Measurements from ENCODE around the gene MMP20.

The MMP20 gene

GRCh38 chr11:102623128-102623527 lies 2.0 kb downstream of the MMP20 start:
- H3K4me1 ChIP-seq (ENCODE audit: control extremely low read depth in 1 of 4, control insufficient read depth in 4 of 4, insufficient read depth in 4 of 4, low read length in 3 of 4), result peaks cover 0 to 2% (median 0%) of the 10 kb centered on the region in 4 experiments
- H3K4me3 ChIP-seq (ENCODE audit: control insufficient read depth in 1 of 7, extremely low read depth in 1 of 7, insufficient read depth in 4 of 7, low read depth in 2 of 7, low read length in 6 of 7), result no peak overlapping the region
- CTCF ChIA-PET, result interaction anchor here (0.9 kb wide), 1 partner anchor 256 kb away, joined by 4 read pairs; no protein-coding TSS in a partner anchor
- no peaks in the 10 kb centered on the region for H3K27me3 ChIP-seq (replicated peaks in 2 of 5; ENCODE audit: control insufficient read depth in 4 of 5, insufficient read depth in 5 of 5, low read length in 4 of 5)
- H3K9me3 ChIP-seq (ENCODE audit: control extremely low read depth in 1 of 5, control insufficient read depth in 4 of 5, insufficient read depth in 2 of 5, low read depth in 1 of 5, low read length in 4 of 5), result no peaks in the 10 kb centered on the region
- no peak overlapping the region for H3K27ac ChIP-seq (ENCODE audit: insufficient read depth in 1 of 2, low read depth in 1 of 2, low read length in 2 of 2, poor library complexity in 1 of 2, severe bottlenecking in 2 of 2)
- no peaks in the 10 kb centered on the region for H3K36me3 ChIP-seq (ENCODE audit: control insufficient read depth in 4 of 4, insufficient read depth in 4 of 4, low read length in 3 of 4)
- no peak for DNase-seq
- POLR2A ChIA-PET, result interaction anchor here (0.7 kb wide), 1 partner anchor 10 kb away, joined by 3 read pairs; no protein-coding TSS in a partner anchor
- 90% methylated on average over 4 of the region's 5 CpGs for WGBS (ENCODE audit: insufficient coverage)

DNA sequence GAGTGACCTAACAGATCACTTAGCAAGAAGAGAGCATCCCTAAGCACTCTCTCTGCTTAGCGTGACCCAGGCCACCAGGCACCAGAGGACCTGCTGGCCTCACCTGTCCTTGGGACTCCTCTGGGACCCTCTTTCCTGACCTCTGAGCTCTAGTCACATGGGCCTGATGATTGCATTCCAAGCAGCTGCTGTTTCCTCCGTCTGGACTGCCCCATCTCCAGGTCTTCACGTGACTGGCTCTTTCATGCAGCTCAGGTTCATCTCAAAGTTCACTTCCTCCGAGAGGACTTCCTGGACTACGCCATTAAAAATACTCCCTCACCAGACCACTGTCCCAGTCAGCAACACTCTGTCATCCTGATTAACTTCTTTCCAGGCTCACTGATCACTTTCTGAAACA lies 2.9 kb downstream of the MMP20 start:
- POLR2A ChIA-PET, result no interaction called here
- CTCF ChIA-PET, result interaction anchor here (0.9 kb wide), 2 partner anchors 8 to 255 kb away, joined by 3 to 4 read pairs; no protein-coding TSS in a partner anchor
- WGBS (ENCODE audit: insufficient coverage), result 80% methylated on average over 4 of the region's 5 CpGs

DNA sequence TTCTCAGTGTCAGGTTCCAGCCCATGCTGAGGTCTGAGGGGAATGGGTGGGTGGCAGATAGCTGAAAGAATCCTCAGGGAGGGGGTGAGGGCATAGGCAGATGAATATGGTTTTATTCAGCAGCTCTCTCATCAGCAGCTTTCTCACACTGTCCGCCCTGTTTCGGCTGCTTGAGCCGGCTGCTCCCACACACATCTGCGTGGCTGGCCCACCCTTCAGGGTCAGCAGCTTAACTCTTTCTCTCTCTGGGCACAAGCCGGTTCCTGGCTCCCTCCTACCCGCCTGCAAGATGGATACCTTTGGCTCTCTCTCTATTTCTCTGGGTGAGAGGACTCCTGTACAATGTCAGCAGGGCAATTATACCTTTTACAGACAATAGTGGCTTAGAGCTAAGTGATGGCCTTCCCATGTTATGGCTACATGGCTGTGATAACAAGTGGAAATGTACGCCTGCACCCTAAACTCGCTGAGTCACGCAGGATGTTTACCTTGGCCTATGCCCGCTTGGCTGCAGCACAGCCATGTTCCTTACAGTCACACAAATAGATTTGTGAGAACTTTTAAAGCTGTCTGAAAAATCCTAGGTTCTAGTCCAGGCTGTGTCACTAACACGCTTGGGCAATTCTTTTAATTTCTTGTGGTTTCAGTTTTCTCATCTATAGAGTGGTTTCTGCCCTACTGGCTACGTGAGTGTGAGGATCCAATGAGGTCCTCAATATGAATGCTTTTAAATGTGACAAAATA lies 4.1 kb downstream of the MMP20 start:
- no peaks in the 10 kb centered on the region for H3K36me3 ChIP-seq (ENCODE audit: control insufficient read depth in 4 of 4, insufficient read depth in 4 of 4, low read length in 3 of 4)
- H3K9me3 ChIP-seq (ENCODE audit: control extremely low read depth in 1 of 5, control insufficient read depth in 4 of 5, insufficient read depth in 2 of 5, low read depth in 1 of 5, low read length in 4 of 5), result no peaks in the 10 kb centered on the region
- WGBS (ENCODE audit: insufficient coverage), result 92% methylated on average over 8 of the region's 12 CpGs
- peaks cover 0 to 2% (median 0%) of the 10 kb centered on the region in 4 experiments for H3K4me1 ChIP-seq (ENCODE audit: control extremely low read depth in 1 of 4, control insufficient read depth in 4 of 4, insufficient read depth in 4 of 4, low read length in 3 of 4)
- H3K27me3 ChIP-seq (replicated peaks in 2 of 5; ENCODE audit: control insufficient read depth in 4 of 5, insufficient read depth in 5 of 5, low read length in 4 of 5), result no peaks in the 10 kb centered on the region
- ChIA-PET CTCF (interaction anchor here (1.1 kb wide), 1 partner anchor 9 kb away, joined by 3 read pairs; no protein-coding TSS in a partner anchor), POLR2A (no interaction called here)
- peak in 1 of 3 donors; percentile 17 for DNase-seq
- H3K4me3 ChIP-seq (ENCODE audit: control insufficient read depth in 1 of 7, extremely low read depth in 1 of 7, insufficient read depth in 4 of 7, low read depth in 2 of 7, low read length in 6 of 7), result no peak overlapping the region
- no peak overlapping the region for H3K27ac ChIP-seq (ENCODE audit: insufficient read depth in 1 of 2, low read depth in 1 of 2, low read length in 2 of 2, poor library complexity in 1 of 2, severe bottlenecking in 2 of 2)

More for the DNA sequence above, 2.9 kb downstream of the MMP20 start:
- DNase-seq, result no peak
- H3K4me3 ChIP-seq (ENCODE audit: control insufficient read depth in 1 of 7, extremely low read depth in 1 of 7, insufficient read depth in 4 of 7, low read depth in 2 of 7, low read length in 6 of 7), result no peak overlapping the region
- no peak overlapping the region for H3K27ac ChIP-seq (ENCODE audit: insufficient read depth in 1 of 2, low read depth in 1 of 2, low read length in 2 of 2, poor library complexity in 1 of 2, severe bottlenecking in 2 of 2)
- H3K27me3 ChIP-seq (replicated peaks in 2 of 5; ENCODE audit: control insufficient read depth in 4 of 5, insufficient read depth in 5 of 5, low read length in 4 of 5), result no peaks in the 10 kb centered on the region
- peaks cover 0 to 2% (median 0%) of the 10 kb centered on the region in 4 experiments for H3K4me1 ChIP-seq (ENCODE audit: control extremely low read depth in 1 of 4, control insufficient read depth in 4 of 4, insufficient read depth in 4 of 4, low read length in 3 of 4)
- H3K9me3 ChIP-seq (ENCODE audit: control extremely low read depth in 1 of 5, control insufficient read depth in 4 of 5, insufficient read depth in 2 of 5, low read depth in 1 of 5, low read length in 4 of 5), result no peaks in the 10 kb centered on the region
- H3K36me3 ChIP-seq (ENCODE audit: control insufficient read depth in 4 of 4, insufficient read depth in 4 of 4, low read length in 3 of 4), result no peaks in the 10 kb centered on the region

- DNase-seq, result no peak
- ChIA-PET CTCF (no interaction called here), POLR2A (no interaction called here)
- no peaks in the 10 kb centered on the region for H3K9me3 ChIP-seq (ENCODE audit: control extremely low read depth in 1 of 5, control insufficient read depth in 4 of 5, insufficient read depth in 2 of 5, low read depth in 1 of 5, low read length in 4 of 5)
- no peaks in the 10 kb centered on the region for H3K36me3 ChIP-seq (ENCODE audit: control insufficient read depth in 4 of 4, insufficient read depth in 4 of 4, low read length in 3 of 4)
- H3K27me3 ChIP-seq (replicated peaks in 2 of 5; ENCODE audit: control insufficient read depth in 4 of 5, insufficient read depth in 5 of 5, low read length in 4 of 5), result no peaks in the 10 kb centered on the region
- no peak overlapping the region for H3K27ac ChIP-seq (ENCODE audit: insufficient read depth in 1 of 2, low read depth in 1 of 2, low read length in 2 of 2, poor library complexity in 1 of 2, severe bottlenecking in 2 of 2)
- H3K4me1 ChIP-seq (ENCODE audit: control extremely low read depth in 1 of 4, control insufficient read depth in 4 of 4, insufficient read depth in 4 of 4, low read length in 3 of 4), result peaks cover 0 to 2% (median 0%) of the 10 kb centered on the region in 4 experiments
- no peak overlapping the region for H3K4me3 ChIP-seq (ENCODE audit: control insufficient read depth in 1 of 7, extremely low read depth in 1 of 7, insufficient read depth in 4 of 7, low read depth in 2 of 7, low read length in 6 of 7)
Observed at GRCh38 chr11:102620179-102620578, 5.0 kb downstream of the MMP20 start.

- Histone ChIP-seq H3K27ac (ENCODE audit: insufficient read depth in 1 of 2, low read depth in 1 of 2, low read length in 2 of 2, poor library complexity in 1 of 2, severe bottlenecking in 2 of 2) (no peak overlapping the region), H3K9me3 (ENCODE audit: control extremely low read depth in 1 of 5, control insufficient read depth in 4 of 5, insufficient read depth in 2 of 5, low read depth in 1 of 5, low read length in 4 of 5) (no peaks in the 10 kb centered on the region), H3K4me1 (ENCODE audit: control extremely low read depth in 1 of 4, control insufficient read depth in 4 of 4, insufficient read depth in 4 of 4, low read length in 3 of 4) (no peaks in the 10 kb centered on the region), H3K4me3 (ENCODE audit: control insufficient read depth in 1 of 7, extremely low read depth in 1 of 7, insufficient read depth in 4 of 7, low read depth in 2 of 7, low read length in 6 of 7) (no peak overlapping the region), H3K27me3 (replicated peaks in 2 of 5; ENCODE audit: control insufficient read depth in 4 of 5, insufficient read depth in 5 of 5, low read length in 4 of 5) (no peaks in the 10 kb centered on the region), H3K36me3 (ENCODE audit: control insufficient read depth in 4 of 4, insufficient read depth in 4 of 4, low read length in 3 of 4) (no peaks in the 10 kb centered on the region)
- ChIA-PET CTCF (interaction anchor here (1.1 kb wide), 1 partner anchor 36 kb away, joined by 3 read pairs; no protein-coding TSS in a partner anchor), POLR2A (no interaction called here)
- DNase-seq, result no peak
- 100% methylated on average over 1 of the region's 1 CpG for WGBS (ENCODE audit: insufficient coverage)
Observed at GRCh38 chr11:102617466-102618008, 7.6 kb downstream of the MMP20 start.

GRCh38 chr11:102615894-102616432 lies 9.2 kb downstream of the MMP20 start:
- H3K36me3 ChIP-seq (ENCODE audit: control insufficient read depth in 4 of 4, insufficient read depth in 4 of 4, low read length in 3 of 4), result no peaks in the 10 kb centered on the region
- H3K9me3 ChIP-seq (ENCODE audit: control extremely low read depth in 1 of 5, control insufficient read depth in 4 of 5, insufficient read depth in 2 of 5, low read depth in 1 of 5, low read length in 4 of 5), result no peaks in the 10 kb centered on the region
- ChIA-PET POLR2A (no interaction called here), CTCF (interaction anchor here (0.7 to 5.7 kb wide), 7 partner anchors 9 to 273 kb away, joined by 3 to 41 read pairs (median 4); partner anchors contain the start of gene MMP20)
- H3K4me1 ChIP-seq (ENCODE audit: control extremely low read depth in 1 of 4, control insufficient read depth in 4 of 4, insufficient read depth in 4 of 4, low read length in 3 of 4), result no peaks in the 10 kb centered on the region
- DNase-seq, result no peak
- no peaks in the 10 kb centered on the region for H3K27me3 ChIP-seq (replicated peaks in 2 of 5; ENCODE audit: control insufficient read depth in 4 of 5, insufficient read depth in 5 of 5, low read length in 4 of 5)
- WGBS (ENCODE audit: insufficient coverage), result 100% methylated on average over 2 of the region's 3 CpGs
- no peak overlapping the region for H3K4me3 ChIP-seq (ENCODE audit: control insufficient read depth in 1 of 7, extremely low read depth in 1 of 7, insufficient read depth in 4 of 7, low read depth in 2 of 7, low read length in 6 of 7)
- no peak overlapping the region for H3K27ac ChIP-seq (ENCODE audit: insufficient read depth in 1 of 2, low read depth in 1 of 2, low read length in 2 of 2, poor library complexity in 1 of 2, severe bottlenecking in 2 of 2)

Measured in common myeloid progenitor, CD34-positive (primary cell).